Measurements from ENCODE around the gene SEC22C. TPM values are rescaled to one million over a fixed set of nuclear protein-coding genes. Genes with fewer than 3 reads are reported as not detected.

Gene SEC22C
- polyA plus RNA-seq, 1 donor (not counting 4 experiments of a cell fraction or from before 2014, with no cell fraction given) = 58.4 TPM

DNA sequence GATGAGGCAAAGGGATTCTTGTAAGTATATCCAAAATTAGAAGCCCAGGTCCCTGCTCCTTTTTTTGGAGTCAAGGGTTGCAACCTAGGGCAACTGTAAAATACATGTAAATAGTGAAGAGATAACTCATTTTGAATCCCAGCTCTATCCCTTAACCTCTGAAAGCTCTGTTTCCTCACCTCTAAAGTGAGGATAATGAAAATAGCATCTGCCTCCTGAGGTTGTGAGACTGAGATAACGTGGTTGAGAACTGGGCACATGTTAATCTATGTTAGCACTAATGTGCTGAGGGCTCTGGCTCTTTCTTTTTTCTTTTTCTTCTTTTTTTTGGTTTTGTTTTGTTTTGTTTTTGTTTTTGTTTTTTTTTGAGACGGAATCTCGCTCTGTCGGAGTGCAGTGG, 13.9 kb upstream of the SEC22C start:
- TF ChIP-seq, protein P1, sequence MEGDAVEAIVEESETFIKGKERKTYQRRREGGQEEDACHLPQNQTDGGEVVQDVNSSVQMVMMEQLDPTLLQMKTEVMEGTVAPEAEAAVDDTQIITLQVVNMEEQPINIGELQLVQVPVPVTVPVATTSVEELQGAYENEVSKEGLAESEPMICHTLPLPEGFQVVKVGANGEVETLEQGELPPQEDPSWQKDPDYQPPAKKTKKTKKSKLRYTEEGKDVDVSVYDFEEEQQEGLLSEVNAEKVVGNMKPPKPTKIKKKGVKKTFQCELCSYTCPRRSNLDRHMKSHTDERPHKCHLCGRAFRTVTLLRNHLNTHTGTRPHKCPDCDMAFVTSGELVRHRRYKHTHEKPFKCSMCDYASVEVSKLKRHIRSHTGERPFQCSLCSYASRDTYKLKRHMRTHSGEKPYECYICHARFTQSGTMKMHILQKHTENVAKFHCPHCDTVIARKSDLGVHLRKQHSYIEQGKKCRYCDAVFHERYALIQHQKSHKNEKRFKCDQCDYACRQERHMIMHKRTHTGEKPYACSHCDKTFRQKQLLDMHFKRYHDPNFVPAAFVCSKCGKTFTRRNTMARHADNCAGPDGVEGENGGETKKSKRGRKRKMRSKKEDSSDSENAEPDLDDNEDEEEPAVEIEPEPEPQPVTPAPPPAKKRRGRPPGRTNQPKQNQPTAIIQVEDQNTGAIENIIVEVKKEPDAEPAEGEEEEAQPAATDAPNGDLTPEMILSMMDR (optimal IDR thresholded peaks at IDR 0.05 in 1 of 3, IDR thresholded peaks at IDR 0.05 in 1 of 3, conservative IDR thresholded peaks at IDR 0.05 in 1 of 3; ENCODE audit: extremely low read depth in 1 of 3, insufficient read depth in 2 of 3, low read length in 3 of 3) = no peak
- TF ChIP-seq EZH2 (IDR thresholded peaks at IDR 0.05; ENCODE audit: low read length) = no peak
- Histone ChIP-seq H3K79me2 (ENCODE audit: control insufficient read depth, insufficient read depth, low read length) (peaks cover 22% of the 10 kb centered on the region), H3K4me2 (ENCODE audit: control insufficient read depth, extremely low read depth, insufficient read depth, low read depth, low read length) (no peak overlapping the region), H3K4me3 (ENCODE audit: control insufficient read depth in 2 of 3, extremely low read depth in 1 of 3, insufficient read depth in 2 of 3, low read depth in 1 of 3, low read length in 3 of 3) (no peak overlapping the region), H3K27me3 (ENCODE audit: control insufficient read depth, extremely low read depth, insufficient read depth, low read length) (no peaks in the 10 kb centered on the region), H3K9me1 (ENCODE audit: control insufficient read depth, extremely low read depth, insufficient read depth, low read length) (no peaks in the 10 kb centered on the region), H4K20me1 (ENCODE audit: control insufficient read depth, extremely low read depth, insufficient read depth, low read length) (no peaks in the 10 kb centered on the region), H3K9me3 (ENCODE audit: control insufficient read depth, low read depth, low read length) (no peaks in the 10 kb centered on the region), H3K4me1 (ENCODE audit: control insufficient read depth, extremely low read depth, insufficient read depth, low read length) (peaks cover 10% of the 10 kb centered on the region), H3K36me3 (ENCODE audit: control insufficient read depth in 2 of 2, extremely low read depth in 1 of 2, insufficient read depth in 2 of 2, low read length in 2 of 2) (peaks cover 2 to 5% of the 10 kb centered on the region in 2 experiments), H3K27ac (ENCODE audit: control insufficient read depth, insufficient read depth, low read length) (no peak overlapping the region), H3K9ac (ENCODE audit: control insufficient read depth, extremely low read depth, insufficient read depth, low read length) (no peak overlapping the region), H2AFZ (ENCODE audit: control insufficient read depth, low read length) (no peak overlapping the region)
- DNase-seq (ENCODE audit: low read depth, low spot score) (no peak), FAIRE-seq (no peak)
- dilution Hi-C loops (cut with MboI; ENCODE audit: extremely low pct_ligation_motif_present, low sequenced_read_pairs) = no loop called here

DNA sequence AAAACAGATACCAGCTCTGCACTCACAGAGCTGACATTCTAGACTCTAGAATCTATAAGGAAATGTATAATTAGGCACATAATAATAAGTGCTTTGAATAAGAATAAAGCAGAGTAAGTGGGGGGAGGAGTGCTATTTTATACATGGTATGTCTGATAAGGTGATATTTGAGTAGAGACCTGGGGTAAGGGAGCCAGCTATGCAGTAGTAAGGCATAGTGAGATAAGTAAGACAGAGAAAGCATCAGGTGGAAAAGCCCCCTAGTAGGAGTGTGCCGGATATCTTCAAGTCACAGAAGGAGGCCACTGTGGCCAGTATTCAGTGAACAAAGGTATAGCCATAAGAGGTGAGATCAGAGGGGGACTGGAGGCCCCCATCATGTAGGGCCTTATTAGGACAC, 11.9 kb upstream of the SEC22C start:
- Histone ChIP-seq H4K20me1 (ENCODE audit: control insufficient read depth, extremely low read depth, insufficient read depth, low read length) (no peaks in the 10 kb centered on the region), H3K9me1 (ENCODE audit: control insufficient read depth, extremely low read depth, insufficient read depth, low read length) (no peaks in the 10 kb centered on the region), H3K27me3 (ENCODE audit: control insufficient read depth, extremely low read depth, insufficient read depth, low read length) (no peaks in the 10 kb centered on the region), H3K36me3 (ENCODE audit: control insufficient read depth in 2 of 2, extremely low read depth in 1 of 2, insufficient read depth in 2 of 2, low read length in 2 of 2) (peaks cover 2 to 5% of the 10 kb centered on the region in 2 experiments), H2AFZ (ENCODE audit: control insufficient read depth, low read length) (no peak overlapping the region), H3K4me3 (ENCODE audit: control insufficient read depth in 2 of 3, extremely low read depth in 1 of 3, insufficient read depth in 2 of 3, low read depth in 1 of 3, low read length in 3 of 3) (no peak overlapping the region), H3K4me2 (ENCODE audit: control insufficient read depth, extremely low read depth, insufficient read depth, low read depth, low read length) (no peak overlapping the region), H3K4me1 (ENCODE audit: control insufficient read depth, extremely low read depth, insufficient read depth, low read length) (peaks cover 14% of the 10 kb centered on the region), H3K9ac (ENCODE audit: control insufficient read depth, extremely low read depth, insufficient read depth, low read length) (no peak overlapping the region), H3K27ac (ENCODE audit: control insufficient read depth, insufficient read depth, low read length) (no peak overlapping the region), H3K9me3 (ENCODE audit: control insufficient read depth, low read depth, low read length) (no peaks in the 10 kb centered on the region), H3K79me2 (ENCODE audit: control insufficient read depth, insufficient read depth, low read length) (peaks cover 22% of the 10 kb centered on the region)
- no peak for FAIRE-seq
- no peak for TF ChIP-seq EZH2 (IDR thresholded peaks at IDR 0.05; ENCODE audit: low read length)
- TF ChIP-seq, protein P1 (optimal IDR thresholded peaks at IDR 0.05 in 1 of 3, IDR thresholded peaks at IDR 0.05 in 1 of 3, conservative IDR thresholded peaks at IDR 0.05 in 1 of 3; ENCODE audit: extremely low read depth in 1 of 3, insufficient read depth in 2 of 3, low read length in 3 of 3) = no peak
- dilution Hi-C loops (cut with MboI; ENCODE audit: extremely low pct_ligation_motif_present, low sequenced_read_pairs) = no loop called here
- DNase-seq (ENCODE audit: low read depth, low spot score) = no peak

Data from keratinocyte (primary cell).